Measurements from ENCODE around the gene CNTNAP2.

DNA sequence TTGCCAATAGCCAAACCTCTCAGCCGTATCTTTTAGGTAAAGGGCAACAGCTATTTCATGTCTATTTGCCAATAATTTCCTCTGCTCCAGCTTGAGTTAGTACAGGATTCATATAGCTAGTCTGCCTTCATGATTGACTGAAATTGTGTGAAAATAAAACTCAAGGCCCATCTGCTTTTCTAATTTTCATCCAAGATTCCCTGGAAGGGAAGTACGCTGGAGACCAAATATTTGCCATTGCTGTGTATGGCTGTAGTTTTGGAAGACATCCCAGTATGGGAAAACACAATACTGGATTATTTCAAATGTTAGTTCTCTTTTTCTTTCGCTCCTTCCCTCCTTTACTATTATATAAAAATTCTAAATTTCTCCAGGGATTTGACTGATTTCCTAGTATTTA is 652.4 kb downstream of the CNTNAP2 start:
- TF ChIP-seq, protein P1, sequence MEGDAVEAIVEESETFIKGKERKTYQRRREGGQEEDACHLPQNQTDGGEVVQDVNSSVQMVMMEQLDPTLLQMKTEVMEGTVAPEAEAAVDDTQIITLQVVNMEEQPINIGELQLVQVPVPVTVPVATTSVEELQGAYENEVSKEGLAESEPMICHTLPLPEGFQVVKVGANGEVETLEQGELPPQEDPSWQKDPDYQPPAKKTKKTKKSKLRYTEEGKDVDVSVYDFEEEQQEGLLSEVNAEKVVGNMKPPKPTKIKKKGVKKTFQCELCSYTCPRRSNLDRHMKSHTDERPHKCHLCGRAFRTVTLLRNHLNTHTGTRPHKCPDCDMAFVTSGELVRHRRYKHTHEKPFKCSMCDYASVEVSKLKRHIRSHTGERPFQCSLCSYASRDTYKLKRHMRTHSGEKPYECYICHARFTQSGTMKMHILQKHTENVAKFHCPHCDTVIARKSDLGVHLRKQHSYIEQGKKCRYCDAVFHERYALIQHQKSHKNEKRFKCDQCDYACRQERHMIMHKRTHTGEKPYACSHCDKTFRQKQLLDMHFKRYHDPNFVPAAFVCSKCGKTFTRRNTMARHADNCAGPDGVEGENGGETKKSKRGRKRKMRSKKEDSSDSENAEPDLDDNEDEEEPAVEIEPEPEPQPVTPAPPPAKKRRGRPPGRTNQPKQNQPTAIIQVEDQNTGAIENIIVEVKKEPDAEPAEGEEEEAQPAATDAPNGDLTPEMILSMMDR (IDR thresholded peaks at IDR 0.05), result no peak
- no peak for TF ChIP-seq POLR2A (IDR thresholded peaks at IDR 0.05)

All from stomach (tissue), 4 donors.